H1 (cell line): ENCODE results near the gene RPLP2. TPM values are rescaled to one million over a fixed set of nuclear protein-coding genes. Genes with fewer than 3 reads are reported as not detected.

Source experiments
- CTCF ChIA-PET: fragments of 300-600 bp; sonication (Branson Sonifier 250); formaldehyde crosslinking; loops from one replicate; lab custom pipeline; 2021; ENCODE audit not compliant: partially characterized antibody; lab: Charles Lee
- POLR2A ChIA-PET: fragments of 300-600 bp; sonication (Branson Sonifier 250); formaldehyde crosslinking; loops from one replicate; lab custom pipeline; 2021; ENCODE audit warnings: inconsistent platforms; ENCODE audit not compliant: partially characterized antibody; lab: Charles Lee
- DNase-seq, 2 experiments: peaks; one replicate each; pipeline versions ENCODE4 v3.0.0 to v3.0.0-alpha.2; 2010 to 2022; ENCODE audit warnings: low spot score in 2 of 2, low read depth in 1 of 2, mixed read lengths in 1 of 2
- FAIRE-seq: peaks from 2 replicates; lab custom pipeline; 2011; peaks lifted over from hg19 to GRCh38; lab: Jason Lieb, UNC
- H2AFZ ChIP-seq: 2 replicates; pipeline ENCODE4 v1.8.1; 2012; ENCODE audit warnings: low read length, inconsistent platforms
- H2AK5ac ChIP-seq: 2 replicates; pipeline ENCODE4 v1.6.1; 2013; ENCODE audit warnings: low read depth, low read length
- H2BK120ac ChIP-seq: replicated peaks from 2 replicates; pipeline ENCODE3; 2013; ENCODE audit warnings: low read depth, low read length, inconsistent platforms
- H2BK12ac ChIP-seq: 2 replicates; pipeline ENCODE4 v1.6.1; 2013; ENCODE audit warnings: low read depth, low read length
- H2BK15ac ChIP-seq: 2 replicates; pipeline ENCODE4 v1.6.1; 2013; ENCODE audit warnings: low read length
- H2BK20ac ChIP-seq: 2 replicates; pipeline ENCODE4 v1.6.1; 2013; ENCODE audit warnings: low read length
- H2BK5ac ChIP-seq: 2 replicates; pipeline ENCODE4 v1.6.1; 2013; ENCODE audit warnings: low read depth, low read length
- H3K14ac ChIP-seq: 2 replicates; pipeline ENCODE4 v1.6.1; 2013; ENCODE audit warnings: inconsistent platforms; ENCODE audit not compliant: insufficient read length
- H3K18ac ChIP-seq: 2 replicates; pipeline ENCODE4 v1.6.1; 2013; ENCODE audit warnings: low read length; ENCODE audit errors: extremely low read depth
- H3K23ac ChIP-seq: 2 replicates; pipeline ENCODE4 v1.6.1; 2013; ENCODE audit warnings: inconsistent platforms; ENCODE audit not compliant: insufficient read length
- H3K23me2 ChIP-seq: 2 replicates; pipeline ENCODE4 v1.6.1; 2013; ENCODE audit warnings: low read depth, low read length
- H3K27ac ChIP-seq: 2 replicates; pipeline ENCODE4 v1.6.1; 2011; ENCODE audit warnings: low read depth, low read length, inconsistent platforms
- H3K27me3 ChIP-seq, 4 experiments: replicated peaks in 1 of 4; 1 replicate in 1 of 4; 2 replicates in 3 of 4; pipeline versions ENCODE4 v1.6.1 to v1.8.1; 2011 to 2013; ENCODE audit warnings: low read length in 3 of 4, mild to moderate bottlenecking in 3 of 4, inconsistent platforms in 2 of 4, mixed read lengths in 2 of 4, moderate library complexity in 1 of 4; ENCODE audit not compliant: control insufficient read depth in 3 of 4, insufficient read depth in 3 of 4; ENCODE audit errors: extremely low read depth in 1 of 4
- H3K36me3 ChIP-seq, 4 experiments: 2 replicates each; pipeline versions ENCODE4 v1.6.1 to v1.8.1; 2011 to 2013; ENCODE audit warnings: mild to moderate bottlenecking in 4 of 4, low read length in 3 of 4, moderate library complexity in 2 of 4, control low read depth in 1 of 4, inconsistent platforms in 1 of 4; ENCODE audit not compliant: insufficient read depth in 4 of 4, control insufficient read depth in 2 of 4
- H3K4ac ChIP-seq: replicated peaks from 2 replicates; pipeline ENCODE3; 2013; ENCODE audit warnings: low read length, low read depth, mixed read lengths, inconsistent platforms; ENCODE audit not compliant: insufficient read length
- H3K4me1 ChIP-seq, 4 experiments: replicated peaks in 1 of 4; 1 replicate in 1 of 4; 2 replicates in 3 of 4; pipeline versions ENCODE4 v1.6.1 to v1.8.1; 2011 to 2013; ENCODE audit warnings: low read length in 3 of 4, inconsistent platforms in 2 of 4, mixed read lengths in 1 of 4; ENCODE audit not compliant: insufficient read depth in 4 of 4, control insufficient read depth in 3 of 4
- H3K4me2 ChIP-seq, 2 experiments: 2 replicates each; pipeline versions ENCODE4 v1.6.1 to v1.8.1; 2011 to 2013; ENCODE audit warnings: low read depth in 2 of 2, low read length in 2 of 2, control low read depth in 1 of 2, inconsistent platforms in 1 of 2, mild to moderate bottlenecking in 1 of 2; ENCODE audit not compliant: insufficient read depth in 1 of 2
- H3K4me3 ChIP-seq, 4 experiments: fragments of 200-600, 300-600 bp in 1 of 4; sonication (generic), shearing (Covaris generic), sonication (Bioruptor Twin) in 1 of 4; 2 replicates each; pipeline versions ENCODE4 v1.5.1 to v1.8.1; 2011 to 2016; ENCODE audit warnings: low read length in 4 of 4, low read depth in 3 of 4, control low read depth in 2 of 4, inconsistent platforms in 2 of 4, mild to moderate bottlenecking in 2 of 4, mixed read lengths in 1 of 4, moderate library complexity in 1 of 4; ENCODE audit not compliant: insufficient read depth in 2 of 4; ENCODE audit errors: extremely low read depth in 1 of 4
- H3K56ac ChIP-seq: replicated peaks from 2 replicates; pipeline ENCODE3; 2013; ENCODE audit warnings: low read depth, mild to moderate bottlenecking, mixed read lengths, low read length, inconsistent platforms; ENCODE audit not compliant: insufficient read length
- H3K79me1 ChIP-seq: 2 replicates; pipeline ENCODE4 v1.6.1; 2013; ENCODE audit warnings: low read depth, low read length, control low read depth
- H3K79me2 ChIP-seq, 2 experiments: 2 replicates each; pipeline versions ENCODE4 v1.6.1 to v1.8.1; 2012 to 2013; ENCODE audit warnings: low read length in 2 of 2, mild to moderate bottlenecking in 2 of 2, inconsistent platforms in 1 of 2; ENCODE audit not compliant: insufficient read depth in 2 of 2, control insufficient read depth in 1 of 2
- H3K9ac ChIP-seq, 4 experiments: replicated peaks in 1 of 4; 1 replicate in 1 of 4; 2 replicates in 3 of 4; pipeline versions ENCODE4 v1.6.1 to v1.8.1; 2011 to 2013; ENCODE audit warnings: low read depth in 3 of 4, low read length in 3 of 4, control low read depth in 2 of 4, mild to moderate bottlenecking in 2 of 4, moderate library complexity in 2 of 4, inconsistent platforms in 1 of 4; ENCODE audit errors: extremely low read depth in 1 of 4
- H3K9me3 ChIP-seq, 2 experiments: 2 replicates each; pipeline versions ENCODE4 v1.6.1 to v1.8.1; 2012 to 2013; ENCODE audit warnings: mild to moderate bottlenecking in 2 of 2, moderate library complexity in 2 of 2, control low read depth in 1 of 2, inconsistent platforms in 1 of 2, low read depth in 1 of 2, low read length in 1 of 2, mixed read lengths in 1 of 2; ENCODE audit not compliant: insufficient read depth in 2 of 2
- H4K20me1 ChIP-seq, 2 experiments: replicated peaks in 1 of 2; 2 replicates each; pipeline versions ENCODE3 to v1.8.1; 2011 to 2013; ENCODE audit warnings: inconsistent platforms in 2 of 2, low read length in 2 of 2, mild to moderate bottlenecking in 1 of 2; ENCODE audit not compliant: insufficient read depth in 2 of 2, control insufficient read depth in 1 of 2
- H4K5ac ChIP-seq: 2 replicates; pipeline ENCODE4 v1.6.1; 2013; ENCODE audit warnings: low read length, low read depth, mixed read lengths, inconsistent platforms; ENCODE audit not compliant: insufficient read length
- H4K8ac ChIP-seq: 2 replicates; pipeline ENCODE4 v1.8.0; 2013; ENCODE audit warnings: mild to moderate bottlenecking, moderate library complexity, low read length, inconsistent platforms; ENCODE audit not compliant: insufficient read depth; ENCODE audit errors: extremely low read depth
- H4K91ac ChIP-seq: replicated peaks from 2 replicates; pipeline ENCODE3; 2013; ENCODE audit warnings: low read length, mixed read lengths, inconsistent platforms; ENCODE audit not compliant: insufficient read length
- BACH1 ChIP-seq: IDR thresholded peaks from 2 replicates; pipeline ENCODE4 v1.6.1; 2012; ENCODE audit warnings: low read length, improper control_type of control experiment
- CEBPB ChIP-seq: IDR thresholded peaks from 2 replicates; pipeline ENCODE4 v1.6.1; 2012; ENCODE audit warnings: low read depth, low read length
- CTBP2 ChIP-seq: IDR thresholded peaks from 2 replicates; pipeline ENCODE4 v1.7.0; 2011; ENCODE audit warnings: borderline replicate concordance, mild to moderate bottlenecking, moderate library complexity, mixed read lengths, low read length; ENCODE audit not compliant: insufficient read depth, insufficient read length
- KDM5A ChIP-seq: fragments of 200-600 bp; IDR thresholded peaks from 2 replicates; pipeline ENCODE4 v1.7.1; 2012; ENCODE audit warnings: mild to moderate bottlenecking, low read length, inconsistent platforms, mixed read lengths
- MAFK ChIP-seq: IDR thresholded peaks from 2 replicates; pipeline ENCODE4 v1.6.1; 2012; ENCODE audit warnings: low read depth, mild to moderate bottlenecking, improper control_type of control experiment, low read length
- WGBS, 2 experiments: shearing (Covaris generic) in 1 of 2; methylation state at CpG; one replicate each; pipeline versions ENCODE4 v1.1.6 to v1.1.7; 2013 to 2015; ENCODE audit warnings: low lambda C conversion rate in 2 of 2, mixed read lengths in 2 of 2, inconsistent platforms in 1 of 2, low coverage in 1 of 2, missing lambda C conversion rate in 1 of 2; ENCODE audit not compliant: insufficient replicate concordance in 2 of 2, insufficient coverage in 1 of 2, insufficient read length in 1 of 2; ENCODE audit errors: extremely low coverage in 1 of 2, missing lambda C conversion rate in 1 of 2; 5-methylcytosine and 5-hydroxymethylcytosine counted together
- polyA plus RNA-seq, 7 experiments: library from polyadenylated mRNA; depleted of rRNA in 3 of 7; stranded (reverse) in 5 of 7; unstranded in 2 of 7; fragments of >200 nt in 5 of 7; fragments of 200-250 nt in 2 of 7; gene quantifications; 1 replicate in 5 of 7; 2 replicates in 1 of 7; 4 replicates in 1 of 7; pipeline versions ENCODE4 v1.2.1 to v1.2.3, GENCODE V29; 2011 to 2013; ENCODE audit warnings: missing spikeins in 2 of 7, mixed read lengths in 2 of 7
- total RNA-seq: library from RNA; stranded (reverse); fragmentation: NEBNext Ultra II Directional; extraction: Animal tissue kit (Norgen Biotek cat#: 25700); gene quantifications from 2 replicates; pipeline ENCODE4 v1.2.1, GENCODE V29; 2021

Gene RPLP2
- total and polyA plus RNA-seq, 2 of the 8 experiments (the other 6 are each of a cell fraction or from before 2014, with no cell fraction given): 1,789 to 2,106 TPM

DNA sequence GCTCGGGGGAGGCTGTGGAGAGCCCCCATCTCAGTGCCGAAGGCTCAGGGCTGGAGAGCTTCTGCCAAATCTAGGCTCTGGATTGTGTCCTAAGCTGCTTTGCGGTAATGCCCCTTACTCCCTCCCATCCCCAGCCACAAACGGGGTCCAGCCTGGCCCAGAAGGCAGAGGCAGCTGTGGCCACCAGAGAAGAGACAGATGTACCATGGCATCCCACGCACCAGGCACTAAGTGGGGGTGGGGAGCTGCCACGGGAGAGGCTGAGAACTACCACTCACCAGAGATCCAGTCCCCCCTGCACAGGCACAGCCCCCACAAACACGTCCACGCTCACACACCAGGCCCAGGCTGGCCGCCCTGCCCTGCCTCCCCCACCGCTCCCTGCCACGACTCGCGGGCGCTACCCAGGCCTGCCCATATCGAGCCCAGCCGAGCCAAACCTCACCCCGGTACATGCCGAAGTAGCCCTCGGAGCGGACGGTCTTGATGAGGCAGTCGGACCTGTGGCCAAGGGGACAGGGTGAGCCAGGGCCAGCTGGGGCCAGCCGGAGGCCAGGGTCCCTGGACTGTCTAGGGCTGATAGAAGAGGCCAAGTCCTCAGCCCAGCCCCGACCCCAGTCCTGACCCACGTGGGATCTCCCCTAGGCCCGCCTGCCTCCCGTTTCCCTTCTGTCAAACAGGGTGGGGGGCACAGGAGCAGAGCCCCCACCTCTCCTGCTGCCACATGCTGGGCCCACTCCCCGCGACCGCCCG lies 15.6 kb upstream of the RPLP2 start:
- no peak for DNase-seq
- Histone ChIP-seq H2AFZ (no peak overlapping the region), H3K4me3 (no peak overlapping the region), H2BK20ac (no peak overlapping the region), H3K27me3 (no peaks in the 10 kb centered on the region), H2AK5ac (no peak overlapping the region), H3K9me3 (no peaks in the 10 kb centered on the region), H3K18ac (no peak overlapping the region), H3K56ac (no peak overlapping the region), H4K5ac (no peak overlapping the region), H3K4ac (no peak overlapping the region), H4K91ac (no peak overlapping the region), H4K20me1 (peaks cover 2 to 12% of the 10 kb centered on the region in 2 experiments), H2BK120ac (no peak overlapping the region), H3K79me2 (peaks cover 0 to 5% of the 10 kb centered on the region in 2 experiments; a peak in 1 of 4 replicates), H3K23me2 (peaks cover 7% of the 10 kb centered on the region), H3K14ac (no peak overlapping the region), H3K36me3 (peaks cover 0 to 14% (median 0%) of the 10 kb centered on the region in 4 experiments; a peak in 3 of 8 replicates), H3K9ac (no peak overlapping the region), H2BK5ac (no peak overlapping the region), H2BK15ac (no peak overlapping the region), H4K8ac (peak overlapping the region; percentile 46; the same call in 1 of the 2 replicates), H3K4me1 (peaks cover 4 to 33% (median 21%) of the 10 kb centered on the region in 4 experiments), H2BK12ac (no peak overlapping the region), H3K79me1 (0 out of 2 replicates have a peak, but pooled peaks cover 7% of the 10 kb centered on the region), H3K4me2 (no peak overlapping the region), H3K27ac (no peak overlapping the region), H3K23ac (no peak overlapping the region)
- 96% methylated on average over 27 of the region's 31 CpGs; no CpG with 5 or more reads in 1 of the 2 experiments for WGBS, 2 experiments
- TF ChIP-seq CEBPB: no peak
- no peak for TF ChIP-seq KDM5A
- no peak for TF ChIP-seq MAFK
- no peak for TF ChIP-seq BACH1
- no peak for TF ChIP-seq CTBP2
- CTCF ChIA-PET: interaction anchor here (1.6 to 3.4 kb wide), 3 partner anchors 8 to 11 kb away, joined by 5 to 14 read pairs (median 10); no protein-coding TSS in a partner anchor
- FAIRE-seq: no peak
- POLR2A ChIA-PET: interaction anchor here (0.6 to 53.0 kb wide), 5 partner anchors 8 to 36 kb away, joined by 3 to 1917 read pairs (median 5); partner anchors contain the start of genes CD151, CRACR2B, PIDD1 and PNPLA2
